Activated CD4-positive, alpha-beta T cell treated with anti-CD3 and anti-CD28 coated beads, Interleukin-2, amount 50 U/mL, for 16 hours (primary cell): ENCODE measurements around the gene NEU4.
"Not testable (repeated sequence)": the region's sequence is repeated elsewhere in the genome, so short reads cannot be mapped to it uniquely, and the experiment has no call there.

Source experiments
- DNase-seq: peaks from one replicate; pipeline ENCODE4 v3.0.0-alpha.2; 2020

The NEU4 gene, protein sequence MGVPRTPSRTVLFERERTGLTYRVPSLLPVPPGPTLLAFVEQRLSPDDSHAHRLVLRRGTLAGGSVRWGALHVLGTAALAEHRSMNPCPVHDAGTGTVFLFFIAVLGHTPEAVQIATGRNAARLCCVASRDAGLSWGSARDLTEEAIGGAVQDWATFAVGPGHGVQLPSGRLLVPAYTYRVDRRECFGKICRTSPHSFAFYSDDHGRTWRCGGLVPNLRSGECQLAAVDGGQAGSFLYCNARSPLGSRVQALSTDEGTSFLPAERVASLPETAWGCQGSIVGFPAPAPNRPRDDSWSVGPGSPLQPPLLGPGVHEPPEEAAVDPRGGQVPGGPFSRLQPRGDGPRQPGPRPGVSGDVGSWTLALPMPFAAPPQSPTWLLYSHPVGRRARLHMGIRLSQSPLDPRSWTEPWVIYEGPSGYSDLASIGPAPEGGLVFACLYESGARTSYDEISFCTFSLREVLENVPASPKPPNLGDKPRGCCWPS

GRCh38 chr2:241808721-241809382 lies at the start of gene NEU4:
Gene NEU4, plus strand, starts transcription at chr2:241809193. Its CDS starts 5,292 bp downstream, at chr2:241814485.
- no peak for DNase-seq

GRCh38 chr2:241759893-241760292 lies 49.1 kb upstream of the NEU4 start:
- DNase-seq = not testable (repeated sequence)

- DNase-seq = no peak
These were observed 48.7 kb upstream of the NEU4 start for GRCh38 chr2:241760301-241760771.

DNA sequence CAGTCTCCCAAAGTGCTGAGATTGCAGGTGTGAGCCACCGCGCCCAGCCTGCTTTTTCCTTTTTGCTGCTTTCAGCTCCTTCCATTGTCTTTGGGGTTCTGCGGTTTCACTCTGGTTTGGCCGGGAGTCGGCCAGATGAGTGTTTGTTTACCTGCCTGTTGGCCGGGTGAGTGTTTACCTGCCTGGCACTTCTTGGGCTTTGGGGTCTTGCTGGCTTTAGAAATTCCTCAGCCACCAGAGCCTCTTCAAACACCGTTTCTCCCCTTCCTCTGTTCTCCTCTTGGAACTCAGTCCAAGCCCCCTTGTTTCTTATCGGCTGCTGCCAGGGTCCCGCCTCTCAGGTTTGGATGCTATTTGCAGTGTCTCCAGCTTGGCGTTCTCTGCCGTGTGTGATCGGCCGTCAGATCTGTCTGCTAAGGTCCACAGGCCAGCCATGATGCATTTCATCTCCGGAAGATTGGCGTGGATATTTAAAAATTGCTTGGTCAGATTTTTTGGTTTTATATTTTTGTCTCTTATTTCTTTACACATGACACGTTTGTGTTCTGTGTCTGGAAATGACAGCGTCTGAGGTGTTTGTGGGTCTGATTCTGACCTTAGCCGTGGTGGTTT lies 46.6 kb upstream of the NEU4 start:
- peak; percentile 34 for DNase-seq

GRCh38 chr2:241762933-241763369 lies 46.0 kb upstream of the NEU4 start:
- DNase-seq = peak; percentile 93

- peak; percentile 45 for DNase-seq
These were observed 45.3 kb upstream of the NEU4 start for GRCh38 chr2:241763551-241764274.

GRCh38 chr2:241764275-241765241 lies 44.4 kb upstream of the NEU4 start:
- peak; percentile 17 for DNase-seq

DNA sequence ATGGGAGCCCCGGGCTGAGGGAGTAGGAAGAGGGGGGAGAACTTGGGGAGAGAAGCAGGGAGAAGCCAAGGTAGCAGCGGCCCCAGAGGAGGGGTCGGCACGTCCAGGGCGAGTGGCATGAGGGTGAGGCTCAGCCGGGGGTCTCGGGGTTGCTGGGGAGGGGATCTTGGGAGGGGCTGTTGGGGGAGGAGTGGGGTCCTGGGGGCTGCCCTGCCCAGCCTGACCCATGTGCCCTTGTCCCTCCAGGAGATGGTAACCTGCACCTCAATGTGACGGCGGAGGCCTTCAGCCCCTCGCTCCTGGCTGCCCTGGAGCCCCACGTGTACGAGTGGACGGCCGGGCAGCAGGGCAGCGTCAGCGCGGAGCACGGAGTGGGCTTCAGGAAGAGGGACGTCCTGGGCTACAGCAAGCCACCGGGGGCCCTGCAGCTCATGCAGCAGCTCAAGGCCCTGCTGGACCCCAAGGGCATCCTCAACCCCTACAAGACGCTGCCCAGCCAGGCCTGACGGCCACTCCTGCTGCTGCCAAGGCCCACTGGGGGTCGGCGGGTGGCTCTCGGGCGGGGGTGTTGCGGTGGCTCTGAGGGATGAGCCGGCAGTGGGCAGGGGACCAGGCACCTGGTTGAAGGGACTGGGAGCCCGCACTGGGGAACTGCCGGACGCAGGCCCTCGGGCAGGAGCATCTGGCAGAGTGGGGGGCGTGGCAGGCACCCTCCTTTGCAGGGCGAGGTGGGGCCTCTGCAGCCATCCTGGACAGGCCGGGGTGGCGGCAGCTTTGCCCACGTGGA lies 41.3 kb upstream of the NEU4 start:
- no peak for DNase-seq

DNA sequence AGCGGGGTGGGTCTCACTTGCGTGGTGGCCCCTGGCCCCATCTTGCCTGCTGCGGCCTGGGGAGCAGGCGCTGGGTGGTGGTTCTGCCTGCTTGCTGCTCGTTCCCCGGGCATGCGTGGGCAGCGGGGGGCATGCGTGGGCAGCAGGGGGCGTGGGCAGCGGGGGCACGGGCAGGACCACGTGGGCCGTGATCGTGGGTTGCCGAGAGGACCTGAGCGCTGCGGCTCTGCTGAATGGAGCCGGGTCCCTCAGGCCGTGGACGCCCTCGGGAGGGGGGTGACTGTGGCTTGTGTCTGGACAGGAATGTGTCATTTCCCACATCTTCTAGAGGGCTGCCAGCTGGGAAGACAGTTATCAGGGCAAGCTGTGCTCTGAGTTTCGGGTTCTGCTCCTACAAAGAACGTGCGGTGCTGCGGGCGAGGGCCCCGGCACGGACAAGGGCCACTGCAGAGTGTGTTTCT lies 40.7 kb upstream of the NEU4 start:
- no peak for DNase-seq

GRCh38 chr2:241768850-241769249 lies 40.1 kb upstream of the NEU4 start:
- DNase-seq = no peak

DNA sequence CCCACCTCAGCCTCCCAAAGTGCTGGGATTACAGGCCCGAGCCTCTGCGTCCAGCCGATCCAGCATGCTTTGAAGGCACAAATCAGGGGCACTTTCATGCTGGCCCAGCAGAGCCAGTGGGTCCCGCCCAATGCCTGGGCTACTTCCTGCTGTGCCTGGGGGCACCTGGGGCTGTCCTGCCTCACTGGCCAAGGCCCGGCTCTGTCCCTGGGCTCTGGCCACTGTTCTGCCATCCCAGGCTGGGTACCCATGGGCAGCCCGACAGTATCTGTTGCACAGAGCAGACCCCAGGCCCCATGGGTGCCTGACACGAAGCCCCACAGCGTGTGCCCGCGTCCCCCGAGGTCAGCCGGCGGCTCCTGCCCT lies 39.2 kb upstream of the NEU4 start:
- DNase-seq = no peak

- DNase-seq = no peak
These were observed 38.6 kb upstream of the NEU4 start for GRCh38 chr2:241770185-241770935.

DNA sequence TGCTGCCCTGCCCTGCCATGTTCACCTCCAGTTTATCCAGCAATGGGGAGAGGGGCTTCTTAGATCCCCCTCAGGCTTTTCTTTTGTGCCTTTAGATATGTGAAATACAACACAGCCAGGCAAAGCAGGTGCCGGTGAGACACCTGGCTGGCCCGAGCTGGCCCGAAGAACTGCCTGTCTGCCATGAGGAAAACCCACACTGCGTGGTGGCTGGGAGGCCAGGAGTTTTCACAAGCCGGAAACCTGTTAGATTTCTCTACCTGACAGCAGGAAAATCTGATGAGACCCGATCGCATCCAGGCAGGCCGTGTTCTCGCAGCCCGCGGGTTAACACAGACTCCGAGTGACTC lies 38.1 kb upstream of the NEU4 start:
- DNase-seq = no peak

DNA sequence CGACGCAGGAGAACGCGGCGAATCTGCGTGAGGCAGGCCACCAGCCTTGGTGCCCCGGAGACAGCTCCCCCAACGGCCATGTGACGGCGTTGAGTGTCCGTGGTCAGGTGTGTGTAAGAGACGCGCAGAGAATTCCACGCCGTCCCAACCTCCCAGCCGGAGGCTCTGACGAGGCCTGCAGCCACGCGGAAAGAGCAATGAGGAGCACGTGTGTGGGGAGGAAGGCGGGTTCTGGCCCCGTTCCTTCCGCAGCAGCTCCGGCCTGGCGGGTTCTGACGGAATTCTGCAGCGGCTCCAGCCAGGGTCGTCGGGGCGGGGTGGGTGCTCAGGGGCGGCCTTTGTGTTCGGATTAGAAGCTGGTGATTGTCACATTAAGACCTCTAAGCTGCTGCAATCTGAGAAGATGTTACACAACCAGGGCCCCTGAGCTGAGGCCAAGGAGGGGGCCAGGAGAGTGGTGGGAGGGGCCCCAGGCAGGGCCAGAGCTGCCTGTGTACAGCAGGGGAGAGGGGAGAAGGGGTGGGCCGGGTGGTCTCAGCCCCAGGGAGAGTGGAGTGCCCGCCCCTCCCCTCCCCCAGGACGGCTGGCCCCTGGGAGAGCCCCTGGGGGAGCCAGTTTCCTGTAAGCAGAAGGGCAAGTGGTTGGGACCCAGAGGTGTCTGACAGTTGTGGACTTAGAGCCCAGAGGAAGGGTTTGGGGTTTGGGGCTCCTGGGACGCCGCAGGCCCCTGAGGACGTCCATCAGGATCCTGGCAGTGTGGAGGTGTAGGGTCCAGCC lies 37.5 kb upstream of the NEU4 start:
- no peak for DNase-seq

GRCh38 chr2:241772063-241772499 lies 36.9 kb upstream of the NEU4 start:
- peak; percentile 53 for DNase-seq

GRCh38 chr2:241773511-241774418 lies 35.2 kb upstream of the NEU4 start:
- no peak for DNase-seq

GRCh38 chr2:241774419-241775222 lies 34.4 kb upstream of the NEU4 start:
- no peak for DNase-seq
